ENCODE measurements around the gene MPDU1.
"Not testable (repeated sequence)": the region's sequence is repeated elsewhere in the genome, so short reads cannot be mapped to it uniquely, and the experiment has no call there.

The MPDU1 gene

DNA sequence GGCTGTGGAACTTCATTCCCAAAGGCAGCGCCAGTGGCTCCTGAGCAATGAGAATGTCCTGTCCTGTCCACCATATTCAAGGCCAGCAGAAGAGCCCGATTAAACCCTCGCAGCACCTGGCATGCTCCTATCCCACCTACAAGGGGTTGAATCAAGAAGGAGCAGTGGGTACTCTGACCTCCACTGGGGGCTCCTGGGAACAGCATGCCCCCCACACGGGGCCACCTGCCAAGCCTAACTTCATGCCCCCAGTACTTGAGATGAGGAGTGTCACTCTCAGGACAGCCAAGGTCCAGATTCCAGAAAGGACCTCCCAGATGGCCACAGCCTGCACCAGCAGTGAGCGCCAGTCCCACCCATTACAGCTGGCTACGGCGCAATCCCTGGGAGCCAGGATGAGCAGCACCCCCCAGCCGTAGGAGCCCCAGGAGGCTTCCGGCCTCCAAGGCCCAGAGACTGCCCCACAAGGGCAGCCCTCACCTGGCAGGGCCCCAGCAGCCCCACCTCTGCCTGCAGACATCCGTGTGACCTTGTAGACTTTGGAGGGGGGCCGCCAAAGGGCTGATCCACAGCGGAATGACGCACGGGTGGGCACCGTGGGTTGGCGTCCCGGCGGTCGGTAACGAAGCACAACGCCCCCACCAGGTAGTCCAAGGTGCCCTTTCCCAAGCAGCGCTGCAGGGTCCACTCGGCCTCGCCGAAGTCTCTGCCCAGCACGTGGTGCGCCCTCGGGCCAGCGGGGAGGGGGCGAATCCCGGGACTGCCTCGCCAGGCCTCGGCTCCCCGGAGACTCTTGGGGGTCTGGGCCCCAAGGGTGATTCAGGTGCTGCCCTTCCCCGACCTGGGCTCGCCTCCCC, 1.0 kb upstream of the MPDU1 start:
- DNase-seq = no peak

DNA sequence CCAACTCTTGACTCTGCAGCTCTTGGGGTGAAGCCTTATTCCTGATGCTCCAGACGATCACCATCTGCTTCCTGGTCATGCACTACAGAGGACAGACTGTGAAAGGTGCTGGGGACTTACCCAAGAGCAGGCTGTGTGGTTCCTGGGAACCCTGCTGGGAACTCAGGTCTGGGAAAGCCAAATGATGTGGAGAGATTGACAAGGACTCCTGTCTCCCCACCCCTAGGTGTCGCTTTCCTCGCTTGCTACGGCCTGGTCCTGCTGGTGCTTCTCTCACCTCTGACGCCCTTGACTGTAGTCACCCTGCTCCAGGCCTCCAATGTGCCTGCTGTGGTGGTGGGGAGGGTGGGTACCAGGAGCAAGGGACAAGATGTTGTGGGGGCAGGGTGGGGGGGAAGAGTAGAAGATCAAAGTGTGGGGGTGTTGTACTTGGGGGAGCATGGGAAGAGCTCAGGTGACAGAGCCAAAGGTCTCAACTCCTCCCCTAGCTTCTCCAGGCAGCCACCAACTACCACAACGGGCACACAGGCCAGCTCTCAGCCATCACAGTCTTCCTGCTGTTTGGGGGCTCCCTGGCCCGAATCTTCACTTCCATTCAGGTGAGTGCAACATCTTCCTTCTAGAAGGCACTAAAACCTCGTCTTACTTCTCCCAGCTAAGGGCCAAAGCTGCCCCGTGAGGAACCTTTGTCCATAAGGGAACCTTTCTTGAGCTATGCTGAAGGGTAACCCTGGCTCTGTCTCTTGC, 3.2 kb downstream of the MPDU1 start:
- DNase-seq = no peak

DNA sequence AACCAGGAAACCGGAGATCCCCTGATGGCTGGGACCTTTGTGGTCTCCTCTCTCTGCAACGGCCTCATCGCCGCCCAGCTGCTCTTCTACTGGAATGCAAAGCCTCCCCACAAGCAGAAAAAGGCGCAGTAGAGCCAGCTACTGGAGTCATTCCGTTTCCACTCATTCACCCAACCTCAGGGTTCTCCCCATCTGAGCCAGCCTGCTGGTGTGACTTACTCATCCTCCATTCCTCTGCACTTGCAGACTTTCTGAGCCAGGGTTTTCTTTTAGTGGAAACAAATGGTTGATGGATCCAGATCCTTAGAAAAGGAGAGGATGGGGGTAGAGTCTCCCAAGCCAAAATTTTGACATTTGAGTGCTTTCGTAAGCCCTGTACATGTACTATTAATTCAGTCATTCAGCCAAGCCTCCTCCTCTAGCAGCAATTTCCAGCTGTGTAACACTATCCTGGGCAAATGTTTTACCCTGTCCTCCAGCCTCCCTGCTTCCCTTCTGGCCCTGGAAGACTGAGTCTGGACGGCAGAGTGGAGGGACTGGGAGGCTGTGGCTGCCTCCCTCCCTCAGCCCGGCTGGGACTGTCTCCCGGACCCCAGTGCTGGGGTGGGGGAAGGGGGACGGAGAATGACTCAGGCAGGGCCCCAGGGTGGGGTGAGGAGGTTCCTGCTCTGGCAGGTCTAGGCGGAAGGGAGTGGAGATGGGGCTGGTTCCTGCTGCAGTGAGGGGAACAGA, 3.9 kb downstream of the MPDU1 start:
- no peak for DNase-seq

DNA sequence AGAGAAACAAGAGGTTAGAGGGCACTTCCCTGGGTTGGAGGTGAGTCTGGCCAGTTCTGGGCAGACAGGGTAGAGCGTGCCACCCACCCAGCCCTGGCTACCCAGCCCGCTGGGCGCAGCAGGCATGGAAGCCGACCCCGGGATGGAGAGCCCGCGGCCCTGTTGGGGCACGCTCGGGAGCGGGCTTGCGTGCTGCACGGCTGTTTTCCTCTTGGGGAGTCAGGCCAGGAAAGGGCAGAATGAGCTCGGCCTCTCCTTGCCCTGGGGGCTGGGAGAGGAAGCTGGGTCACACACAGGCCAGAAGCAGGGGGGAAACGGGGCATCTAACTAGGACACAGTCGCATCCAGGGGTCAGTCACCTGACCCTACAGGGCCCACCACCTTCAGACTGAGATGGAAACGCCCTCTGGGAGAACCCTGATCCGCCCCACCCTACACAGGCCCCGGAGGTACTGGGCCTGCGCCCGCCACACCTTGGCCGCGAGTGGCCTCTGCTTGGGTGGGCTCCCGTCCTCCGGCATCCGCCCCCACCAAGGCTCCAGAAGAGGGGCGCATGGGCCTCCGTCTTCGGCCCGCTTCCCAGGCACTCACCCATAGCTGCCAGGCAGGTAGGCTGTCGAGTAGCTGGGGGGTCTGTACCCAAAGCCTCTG, 5.0 kb downstream of the MPDU1 start:
- DNase-seq = no peak

DNA sequence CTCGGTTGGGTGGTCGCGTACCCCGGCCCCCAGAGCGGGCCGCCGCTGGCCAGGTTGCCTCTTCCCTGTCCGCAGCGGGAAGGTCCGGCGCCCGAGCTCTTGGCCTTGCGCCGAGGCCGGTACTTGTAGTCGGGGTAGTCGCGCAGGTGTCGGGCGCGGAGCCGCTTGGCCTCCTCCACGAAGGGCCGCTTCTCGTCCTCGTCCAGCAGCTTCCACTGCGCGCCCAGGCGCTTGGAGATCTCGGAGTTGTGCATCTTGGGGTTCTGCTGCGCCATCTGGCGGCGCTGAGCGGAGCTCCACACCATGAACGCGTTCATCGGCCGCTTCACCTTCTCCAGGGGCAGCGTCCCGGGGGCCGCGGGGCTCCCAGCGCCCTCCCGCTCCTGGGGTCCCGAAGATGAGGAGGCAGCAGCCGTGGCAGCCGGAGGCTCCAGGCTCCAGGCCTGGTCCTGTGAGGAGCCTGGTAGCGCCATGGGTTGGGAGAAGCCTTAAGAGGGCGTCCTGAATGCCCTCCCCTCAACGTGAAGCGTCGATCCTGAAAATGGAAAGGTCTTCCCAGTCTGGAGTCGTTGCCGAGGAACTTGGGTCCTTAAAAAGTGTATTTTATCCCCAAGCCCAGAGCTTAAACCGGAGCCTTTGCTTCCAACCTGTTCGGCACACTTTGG, 5.7 kb downstream of the MPDU1 start:
- DNase-seq = no peak

DNA sequence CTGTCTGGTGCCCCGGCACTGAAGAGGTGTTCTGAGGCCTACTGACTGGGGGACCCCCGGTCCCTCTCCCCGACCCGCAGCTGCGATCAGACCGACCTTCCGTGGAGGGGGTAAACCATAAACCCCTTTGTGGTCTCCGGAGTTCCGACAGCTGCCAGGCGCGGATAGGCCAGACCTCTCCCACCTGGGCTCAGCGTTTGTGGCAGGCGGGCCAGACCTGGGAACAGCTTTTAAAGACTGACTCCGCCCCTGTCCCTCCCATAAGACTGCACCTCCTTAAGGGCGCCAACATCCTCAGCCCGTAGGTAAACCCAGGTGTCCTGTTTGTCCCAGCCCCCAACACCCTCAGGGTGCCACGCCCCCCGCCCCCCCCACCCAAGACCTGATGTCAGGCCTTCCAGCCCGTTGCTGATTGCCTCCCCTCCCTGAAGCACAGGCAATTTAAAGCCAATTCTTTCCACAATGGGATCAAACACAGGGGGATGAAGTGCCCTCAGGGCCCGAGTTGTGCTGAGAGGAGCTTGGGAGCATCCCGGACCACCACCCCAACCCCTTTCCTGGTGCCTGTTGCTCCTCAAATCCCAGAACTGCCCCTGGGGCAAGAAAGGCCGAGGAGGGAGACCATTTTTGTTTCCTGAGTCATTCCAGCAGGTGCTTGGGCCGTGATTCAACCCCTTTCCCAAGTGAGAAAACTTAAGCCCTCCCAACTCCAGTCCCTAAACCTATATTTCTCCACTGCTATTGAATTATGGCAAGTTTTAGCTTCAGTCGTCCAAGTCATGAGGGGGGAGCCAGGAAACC, 6.4 kb downstream of the MPDU1 start, which contains the start of gene SOX15:
SOX15 (minus strand) TSS at position 204 of the 801 bp plus-strand sequence. CDS start 418 bp downstream, outside the sequence.
- no peak for DNase-seq

DNA sequence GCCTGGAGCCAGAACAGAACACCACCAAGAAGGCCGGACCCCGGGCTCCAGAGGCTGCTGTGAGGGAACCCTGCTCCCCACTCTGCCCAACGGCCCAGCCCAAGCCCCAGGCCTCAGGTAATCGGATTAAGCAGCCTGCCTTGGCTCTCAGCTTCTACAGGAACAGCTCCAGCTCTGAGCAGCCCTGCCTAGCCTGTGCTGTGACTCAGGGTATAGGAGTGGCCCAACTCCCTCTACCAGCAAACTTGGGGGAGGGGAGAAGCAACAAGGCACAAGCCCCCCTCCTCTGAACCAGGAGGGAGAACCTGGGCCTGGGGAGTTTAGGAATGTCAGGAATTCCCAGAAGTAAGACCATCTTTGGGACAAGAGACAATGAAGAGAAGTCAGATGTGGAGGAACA, 7.1 kb downstream of the MPDU1 start:
- no peak for DNase-seq

DNA sequence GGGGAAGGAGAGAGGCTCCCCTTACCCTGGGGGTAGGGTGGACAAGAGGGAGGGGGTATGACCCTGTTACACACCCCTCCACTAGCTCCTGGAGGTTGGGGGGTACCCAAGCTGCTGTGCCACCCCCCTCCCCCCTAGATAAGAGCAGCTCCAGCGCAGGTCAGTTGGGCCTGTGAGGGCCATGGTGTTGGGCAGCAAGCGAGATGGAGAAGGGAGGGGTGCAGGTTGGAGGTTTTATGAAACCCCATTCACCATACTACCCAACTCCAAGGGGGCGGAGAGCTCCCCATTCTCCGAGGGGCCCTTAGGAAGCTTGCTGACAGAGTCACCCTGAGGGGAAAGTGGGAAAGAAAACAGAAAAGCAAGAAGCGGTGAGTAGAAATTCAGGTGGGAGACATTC, 7.9 kb downstream of the MPDU1 start:
- no peak for DNase-seq

DNA sequence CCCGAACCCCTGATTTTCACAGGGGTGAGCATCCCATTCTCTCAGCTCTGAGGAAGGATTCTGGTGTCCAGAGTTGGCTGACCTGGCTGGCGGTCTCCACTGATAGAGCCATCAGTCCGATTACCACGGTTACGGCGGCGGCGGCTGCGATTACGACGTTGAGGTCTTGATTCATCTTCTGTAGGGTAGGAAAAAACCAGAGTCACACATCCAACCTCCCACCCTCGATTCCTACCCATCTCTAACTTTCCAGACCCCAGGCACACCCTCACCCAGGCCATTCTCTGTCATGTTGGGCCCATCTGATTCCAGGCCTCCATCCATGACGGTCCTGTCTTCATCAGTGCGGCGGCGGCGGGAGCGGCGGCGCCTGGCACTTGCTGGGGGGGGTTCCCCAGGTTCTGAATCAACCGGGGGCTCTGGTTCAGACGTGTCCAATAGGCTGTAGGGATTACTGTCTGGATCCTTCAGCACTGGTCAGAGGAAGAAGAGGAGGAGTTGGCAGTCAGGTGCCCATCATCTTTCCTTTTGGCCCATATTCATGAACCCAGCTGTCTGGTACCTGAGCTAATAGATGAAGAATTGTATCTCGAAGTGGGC, 8.9 kb downstream of the MPDU1 start:
- no peak for DNase-seq

DNA sequence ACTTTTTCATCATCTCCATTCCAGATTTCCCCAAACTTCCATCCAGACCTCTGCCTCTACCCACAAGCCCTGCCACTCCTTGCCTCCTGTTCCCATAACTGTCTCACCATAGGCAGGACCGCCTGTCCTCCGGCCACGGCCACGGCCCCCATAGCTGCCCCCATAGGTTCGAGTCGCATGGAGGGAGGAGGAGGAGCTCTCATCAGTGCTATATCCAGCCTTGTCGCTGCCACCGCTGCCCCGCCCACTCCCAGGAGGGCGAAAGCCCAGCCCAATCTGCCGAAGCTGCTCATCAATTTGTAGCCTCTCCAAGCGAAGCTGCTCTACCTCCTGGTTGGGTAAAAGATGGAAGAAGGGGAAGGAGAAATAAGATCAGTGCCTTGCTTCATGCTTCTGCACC, 9.6 kb downstream of the MPDU1 start:
- no peak for DNase-seq

DNA sequence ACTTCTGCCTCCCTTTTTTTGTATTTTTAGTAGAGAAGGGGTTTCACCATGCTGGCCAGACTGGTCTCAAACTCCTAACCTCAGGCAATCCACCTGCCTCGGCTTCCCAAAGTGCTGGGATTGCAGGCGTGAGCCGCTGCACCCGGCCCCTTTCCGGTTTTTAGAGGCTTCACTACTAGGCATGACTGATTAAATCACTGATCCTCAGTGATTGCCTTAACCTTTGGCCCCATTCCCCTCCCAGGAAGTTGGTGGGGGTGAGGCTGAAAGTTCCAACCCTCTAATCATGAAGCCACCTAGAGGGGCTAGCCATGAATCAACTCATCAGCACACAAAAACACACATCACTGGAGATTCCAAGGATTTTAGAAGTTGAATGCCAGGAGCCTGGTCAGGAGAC, 13.9 kb downstream of the MPDU1 start:
- not testable (repeated sequence) for DNase-seq

DNA sequence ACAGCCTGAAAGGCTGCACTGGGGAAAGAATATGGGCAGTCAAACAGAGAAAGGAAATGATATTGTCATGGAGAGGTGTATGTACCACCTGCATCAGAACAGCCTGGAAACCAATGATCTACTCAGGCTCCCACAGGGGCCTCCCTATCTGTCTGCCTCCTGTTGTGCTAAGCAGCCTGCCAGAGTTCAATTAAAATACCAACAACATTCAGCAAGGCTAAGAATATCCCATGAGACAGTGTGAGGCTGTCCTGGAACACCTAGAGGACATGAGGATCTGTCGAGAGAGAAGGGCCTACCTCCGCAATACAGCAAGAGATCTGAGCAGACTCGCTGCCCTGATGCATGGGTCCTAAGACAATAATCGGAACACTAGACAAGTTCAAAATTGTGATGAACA, 22.6 kb downstream of the MPDU1 start:
- no peak for DNase-seq

DNA sequence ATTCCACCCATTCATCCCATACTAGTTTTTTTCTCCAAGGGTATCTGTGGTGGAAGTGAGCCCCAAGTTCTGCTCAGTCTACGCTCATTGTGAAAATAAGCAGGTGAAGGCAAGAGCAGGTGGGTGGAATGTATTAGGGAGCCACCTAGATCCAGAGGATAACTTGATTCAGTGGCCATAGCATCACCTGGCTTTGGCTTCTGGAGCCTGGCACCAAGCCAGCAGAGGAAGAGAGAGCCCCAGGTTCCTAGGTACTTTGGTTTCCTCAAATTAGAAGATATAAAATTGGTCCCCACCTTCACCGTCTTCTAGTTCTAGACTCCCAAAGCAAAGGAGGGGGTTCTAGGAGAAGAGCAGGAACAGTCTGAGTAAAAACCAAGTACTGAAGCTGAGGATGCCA, 27.0 kb downstream of the MPDU1 start:
- DNase-seq = no peak

DNA sequence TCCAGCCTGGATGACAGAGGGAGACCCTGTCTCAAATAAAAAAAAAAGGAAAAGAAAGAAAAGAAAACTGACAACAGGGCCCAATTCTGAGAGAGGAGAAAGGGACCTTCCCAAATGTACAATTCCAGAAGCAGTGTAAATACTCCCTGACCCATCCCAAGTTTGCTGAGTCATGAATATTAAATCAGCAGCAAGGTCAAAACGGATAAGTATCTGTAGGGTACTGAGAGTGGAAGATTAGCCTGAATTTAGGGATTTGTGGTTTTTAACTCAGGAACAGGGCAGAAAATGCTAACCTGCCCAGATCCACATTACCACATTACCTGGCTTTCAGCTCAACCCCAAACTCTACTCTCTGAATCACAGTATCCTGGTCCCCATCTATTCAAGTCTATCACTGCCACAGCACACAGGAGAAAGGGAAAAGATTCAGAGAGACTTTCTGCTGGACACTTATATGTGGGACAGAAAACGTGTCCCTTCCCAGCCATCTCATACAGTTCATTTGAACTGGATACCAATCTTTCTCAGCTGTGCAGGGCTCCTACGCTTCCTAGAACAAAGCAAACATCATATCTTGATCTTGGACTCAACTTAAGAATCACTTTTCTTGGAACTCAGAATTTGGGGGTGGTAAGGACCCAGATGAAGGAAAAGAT, 28.1 kb downstream of the MPDU1 start:
- DNase-seq = no peak

DNA sequence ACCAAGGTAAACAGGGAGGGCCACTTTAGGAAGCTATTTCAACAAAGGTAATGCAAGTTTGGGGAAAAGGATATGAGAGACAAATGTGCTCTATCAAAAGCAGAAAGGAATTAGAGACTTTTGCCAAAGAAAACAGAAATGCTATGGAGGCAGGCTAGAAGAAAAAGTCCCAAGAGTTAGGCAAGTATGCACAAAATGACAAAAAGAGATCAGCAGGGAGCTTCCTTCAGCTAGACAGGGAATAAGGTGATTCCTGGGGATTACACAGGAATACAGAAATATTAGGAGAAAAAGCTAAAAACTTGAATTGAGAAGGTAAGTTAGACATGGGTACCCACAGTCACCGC, 28.6 kb downstream of the MPDU1 start:
- no peak for DNase-seq

DNA sequence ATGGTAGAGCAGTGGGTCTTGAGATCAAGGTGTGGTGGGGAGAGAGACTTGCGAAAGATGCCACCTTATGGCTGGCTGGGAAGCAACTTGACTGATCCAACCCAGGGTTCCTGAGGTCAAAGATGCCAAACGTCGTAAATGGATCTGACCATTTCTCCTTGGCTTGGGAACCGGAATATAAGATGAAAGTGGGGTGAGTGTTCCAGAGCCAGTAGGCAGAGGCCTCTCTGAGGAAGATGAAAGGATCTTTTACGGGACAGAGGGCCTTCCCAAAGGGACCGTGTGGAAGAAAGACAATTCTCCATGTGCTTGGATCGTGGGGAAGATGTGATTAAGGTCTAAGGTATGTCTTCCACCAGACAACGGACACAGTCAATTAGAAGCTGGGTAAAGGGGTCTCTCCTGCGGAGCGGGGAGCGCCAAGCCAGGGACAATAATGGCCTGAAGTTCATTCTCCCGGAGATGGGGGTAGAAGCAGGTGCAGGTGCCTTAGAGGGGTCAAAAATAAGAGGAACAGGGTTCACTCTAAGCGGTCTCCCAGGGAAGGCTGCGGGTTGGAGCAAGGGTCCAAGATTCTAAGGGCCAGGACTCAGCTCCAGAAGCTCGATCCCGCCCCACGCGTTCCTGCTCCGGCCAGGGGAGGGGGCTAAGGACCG, 30.2 kb downstream of the MPDU1 start:
- peak; percentile 41 for DNase-seq

DNA sequence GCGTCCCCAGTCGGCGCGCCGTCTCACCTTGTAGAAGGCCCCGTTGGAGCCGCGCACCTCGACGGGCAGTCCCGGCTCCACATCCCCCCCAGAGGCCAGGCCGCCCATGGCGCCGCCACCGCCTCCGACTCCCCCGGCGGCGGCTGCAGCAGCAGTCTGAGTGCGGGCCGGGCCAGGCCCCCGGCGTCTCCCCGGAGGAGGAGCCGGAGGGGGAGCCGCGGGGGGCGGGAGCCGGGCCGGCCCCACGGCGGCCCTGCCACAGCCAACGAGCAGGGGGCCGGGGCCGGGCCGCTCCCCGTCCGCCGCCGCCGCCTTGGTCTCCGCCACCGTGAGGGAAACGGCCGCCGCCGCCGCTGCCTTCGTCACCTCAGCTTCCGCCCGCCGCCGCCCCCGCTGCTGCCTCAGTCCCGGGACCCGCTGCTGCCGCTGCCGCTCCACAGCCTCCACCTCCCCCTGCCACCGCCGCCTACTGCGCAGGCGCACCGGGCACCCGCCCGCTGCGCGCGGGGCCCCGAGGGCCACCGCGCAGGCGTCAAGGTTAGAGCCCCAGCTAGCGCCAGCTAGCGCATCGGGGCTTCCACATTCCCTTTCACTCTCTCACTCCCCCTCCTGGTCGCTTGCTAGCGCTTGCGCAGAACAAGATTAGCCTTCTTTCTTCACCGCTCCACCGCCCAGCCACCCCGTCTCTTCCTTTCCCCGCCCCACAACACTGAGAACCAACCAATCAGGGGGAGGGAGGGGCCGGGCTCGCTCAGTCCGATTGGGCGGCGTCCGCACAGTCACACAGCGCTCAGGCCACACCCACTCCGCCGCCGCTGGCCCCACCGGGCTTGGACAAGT, 31.0 kb downstream of the MPDU1 start, which contains the start of gene FXR2:
FXR2 (minus strand) TSS at position 473 of the 840 bp plus-strand sequence; CDS start at position 108, 365 bp downstream.
- peak; percentile 98 for DNase-seq

DNA sequence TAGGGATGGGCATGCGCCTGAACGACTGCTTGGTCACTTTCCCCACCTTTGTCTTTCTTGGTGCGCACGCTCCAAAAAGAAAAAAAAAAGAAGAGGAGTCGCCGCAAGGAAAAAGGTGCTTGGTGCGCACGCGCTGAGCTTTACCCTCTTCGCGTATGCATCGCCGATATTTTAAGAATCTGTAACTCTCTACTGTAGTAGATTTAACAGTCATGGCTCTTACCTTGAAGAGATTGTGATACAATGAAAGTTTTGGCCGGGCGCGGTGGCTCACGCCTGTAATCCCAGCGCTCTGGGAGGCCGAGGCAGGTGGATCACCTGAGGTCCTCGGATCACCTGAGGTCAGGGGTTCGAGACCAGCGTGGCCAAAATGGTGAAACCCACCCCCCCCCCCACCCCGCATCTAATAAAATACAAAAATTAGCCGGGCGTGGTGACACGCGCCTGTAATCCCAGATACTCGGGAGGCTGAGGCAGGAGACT, 31.7 kb downstream of the MPDU1 start:
- no peak for DNase-seq

DNA sequence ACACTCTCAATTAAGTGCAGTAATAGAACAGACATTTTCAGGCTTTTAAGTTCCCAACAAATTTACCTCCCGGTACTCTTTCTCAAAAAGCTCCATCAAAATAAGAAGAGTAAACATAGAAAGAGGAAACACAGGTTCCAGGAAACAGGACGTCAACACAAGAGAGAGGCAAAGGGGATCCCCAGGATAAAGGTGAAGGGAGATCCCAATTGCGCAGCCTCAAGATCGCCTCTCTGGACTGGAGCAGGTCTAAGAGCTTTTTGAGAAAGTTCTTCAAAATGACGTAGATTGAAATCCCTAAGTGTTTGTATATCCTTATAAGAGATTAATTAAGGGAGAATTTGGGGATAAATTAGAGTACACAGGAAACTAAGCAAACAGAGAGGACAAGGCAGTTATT, 35.0 kb downstream of the MPDU1 start:
- no peak for DNase-seq
